Gastroesophageal sphincter (tissue), 4 donors: Measurements from ENCODE around the gene BANP. TPM values are rescaled to one million over a fixed set of nuclear protein-coding genes. Genes with fewer than 3 reads are reported as not detected.
A peak's percentile ranks its signal among the peaks of the same experiment; 100 is the strongest.
"Not testable (repeated sequence)": the region's sequence is repeated elsewhere in the genome, so short reads cannot be mapped to it uniquely, and the experiment has no call there.

Source experiments
- ATAC-seq: fragments of 150-250 bp; one replicate; pipeline ENCODE4 v1.9.1; 2016; ENCODE audit warnings: mild to moderate bottlenecking, moderate library complexity
- H3K27ac ChIP-seq, 4 donors: fragments of 200-600 bp; sonication (generic) in 3 of 4; 1 replicate in 3 of 4; 2 replicates in 1 of 4; pipeline ENCODE4 v1.5.1; 2016 to 2019
- H3K27me3 ChIP-seq: fragments of 200-600 bp; sonication (generic); one replicate; pipeline ENCODE4 v1.5.1; 2019
- H3K36me3 ChIP-seq, 2 donors: fragments of 200-600 bp; sonication (generic); one replicate each; pipeline ENCODE4 v1.5.1; 2019; ENCODE audit warnings: control low read depth in 1 of 2
- H3K4me1 ChIP-seq, 3 donors: fragments of 200-600 bp; sonication (generic); 1 replicate in 2 of 3; 2 replicates in 1 of 3; pipeline ENCODE4 v1.5.1; 2016 to 2019; ENCODE audit warnings: control low read depth in 2 of 3
- H3K4me3 ChIP-seq, 2 donors: fragments of 200-600 bp; sonication (generic); one replicate each; pipeline ENCODE4 v1.5.1; 2019; ENCODE audit warnings: mild to moderate bottlenecking in 1 of 2, moderate library complexity in 1 of 2
- H3K9me3 ChIP-seq, 3 donors: fragments of 200-600 bp; sonication (generic); one replicate each; pipeline ENCODE4 v1.5.1; 2017 to 2019; ENCODE audit warnings: control low read depth in 2 of 3
- EP300 ChIP-seq: sonication (generic); formaldehyde crosslinking; IDR thresholded peaks from one replicate; pipeline ENCODE4 v1.6.1; 2017; ENCODE audit warnings: antibody characterized with exemption, mild to moderate bottlenecking
- POLR2A ChIP-seq, 2 donors: fragments of 450-650 bp; IDR thresholded peaks; one replicate each; pipeline ENCODE4 v1.6.1; 2017; ENCODE audit warnings: antibody characterized with exemption in 2 of 2, mild to moderate bottlenecking in 2 of 2, moderate library complexity in 1 of 2
- POLR2AphosphoS5 ChIP-seq: sonication (generic); formaldehyde crosslinking; IDR thresholded peaks from one replicate; pipeline ENCODE4 v1.6.1; 2017; ENCODE audit warnings: antibody characterized with exemption
- WGBS, 2 donors: methylation state at CpG; one replicate each; pipeline ENCODE4 v1.1.5; 2018; ENCODE audit warnings: low coverage in 1 of 2; 5-methylcytosine and 5-hydroxymethylcytosine counted together
- total RNA-seq, 4 donors: library from RNA; depleted of rRNA; stranded (reverse); fragments of >200 nt; gene quantifications; one replicate each; pipeline ENCODE4 v1.1.0, GENCODE V29; 2016
- TF ChIP-seq, protein P1 (sequence below), 4 experiments: fragments of 200-600 bp in 2 of 4; fragments of 450-650 bp in 2 of 4; sonication (generic) in 1 of 4; IDR thresholded peaks; one replicate each; pipeline ENCODE4 v1.5.1; 2017 to 2019; ENCODE audit warnings: antibody characterized with exemption in 4 of 4, mild to moderate bottlenecking in 2 of 4, moderate library complexity in 2 of 4

BANP gene
- total RNA-seq, 4 donors from 2014 or later = 17.1 to 33.1 (median 24.2) TPM

DNA sequence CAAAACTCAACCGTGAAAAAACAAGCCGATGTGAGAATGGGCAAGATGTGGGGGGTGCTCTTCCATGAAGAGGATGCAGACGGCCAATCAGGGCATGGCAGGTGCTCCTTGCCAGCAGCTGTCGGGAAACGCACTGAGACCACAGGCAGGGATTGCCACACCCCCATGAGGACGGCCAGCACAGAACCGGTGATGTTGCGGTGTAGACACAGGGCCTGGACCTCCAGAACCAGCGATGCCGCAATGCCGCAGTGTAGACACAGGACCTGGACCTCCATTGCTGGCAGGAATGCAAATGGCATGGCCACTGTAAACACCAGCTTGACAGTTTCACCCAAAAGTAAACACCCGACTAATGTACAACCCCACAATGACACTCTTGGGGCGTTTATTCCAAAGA lies 164.9 kb downstream of the BANP start:
- ATAC-seq = no peak
- peaks cover 70% of the 10 kb centered on the region for H3K27me3 ChIP-seq
- no peaks in the 10 kb centered on the region for H3K36me3 ChIP-seq
- H3K4me1 ChIP-seq = peaks cover 0 to 4% (median 0%) of the 10 kb centered on the region in 3 donors
- H3K27ac ChIP-seq = no peak overlapping the region
- no peaks in the 10 kb centered on the region for H3K9me3 ChIP-seq
- TF ChIP-seq POLR2A (IDR thresholded peaks at IDR 0.05) (no peak), EP300 (no peak), POLR2AphosphoS5 (no peak)
- TF ChIP-seq, protein P1, sequence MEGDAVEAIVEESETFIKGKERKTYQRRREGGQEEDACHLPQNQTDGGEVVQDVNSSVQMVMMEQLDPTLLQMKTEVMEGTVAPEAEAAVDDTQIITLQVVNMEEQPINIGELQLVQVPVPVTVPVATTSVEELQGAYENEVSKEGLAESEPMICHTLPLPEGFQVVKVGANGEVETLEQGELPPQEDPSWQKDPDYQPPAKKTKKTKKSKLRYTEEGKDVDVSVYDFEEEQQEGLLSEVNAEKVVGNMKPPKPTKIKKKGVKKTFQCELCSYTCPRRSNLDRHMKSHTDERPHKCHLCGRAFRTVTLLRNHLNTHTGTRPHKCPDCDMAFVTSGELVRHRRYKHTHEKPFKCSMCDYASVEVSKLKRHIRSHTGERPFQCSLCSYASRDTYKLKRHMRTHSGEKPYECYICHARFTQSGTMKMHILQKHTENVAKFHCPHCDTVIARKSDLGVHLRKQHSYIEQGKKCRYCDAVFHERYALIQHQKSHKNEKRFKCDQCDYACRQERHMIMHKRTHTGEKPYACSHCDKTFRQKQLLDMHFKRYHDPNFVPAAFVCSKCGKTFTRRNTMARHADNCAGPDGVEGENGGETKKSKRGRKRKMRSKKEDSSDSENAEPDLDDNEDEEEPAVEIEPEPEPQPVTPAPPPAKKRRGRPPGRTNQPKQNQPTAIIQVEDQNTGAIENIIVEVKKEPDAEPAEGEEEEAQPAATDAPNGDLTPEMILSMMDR (IDR thresholded peaks at IDR 0.05) = no peak
- WGBS, 2 donors = 21 to 64% methylated on average over 2 to 6 of the region's 13 CpGs
- no peak overlapping the region for H3K4me3 ChIP-seq

DNA sequence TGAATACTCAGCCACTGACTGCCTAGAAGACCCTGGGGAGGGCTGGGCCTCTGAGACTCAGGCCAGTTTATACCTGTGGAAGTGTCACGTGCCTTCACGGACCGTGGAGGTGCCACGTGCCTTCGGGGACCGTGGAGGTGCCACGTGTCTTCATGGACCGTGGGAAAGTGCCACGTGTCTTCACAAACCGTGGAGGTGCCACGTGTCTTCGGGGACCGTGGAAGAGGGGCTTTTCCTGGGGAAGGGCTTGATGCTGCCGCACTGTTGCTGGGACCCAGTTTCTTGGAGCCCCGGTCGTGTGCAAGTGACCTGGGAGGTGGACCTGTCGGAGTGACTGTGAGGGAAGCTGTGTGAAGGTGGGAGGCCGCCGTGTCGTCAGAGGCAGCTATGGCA lies 166.2 kb downstream of the BANP start:
- no peak overlapping the region for H3K4me3 ChIP-seq
- 93% methylated on average over 3 of the region's 20 CpGs; no CpG with 5 or more reads in 1 of the 2 donors for WGBS, 2 donors
- no peaks in the 10 kb centered on the region for H3K36me3 ChIP-seq
- no peak overlapping the region for H3K27ac ChIP-seq
- TF ChIP-seq, protein P1 (IDR thresholded peaks at IDR 0.05) = no peak
- no peak for TF ChIP-seq POLR2A (IDR thresholded peaks at IDR 0.05)
- no peak for TF ChIP-seq EP300
- no peak for TF ChIP-seq POLR2AphosphoS5
- peaks cover 64% of the 10 kb centered on the region for H3K27me3 ChIP-seq
- ATAC-seq = no peak
- H3K4me1 ChIP-seq = peaks cover 0 to 4% (median 0%) of the 10 kb centered on the region in 3 donors
- no peaks in the 10 kb centered on the region for H3K9me3 ChIP-seq

DNA sequence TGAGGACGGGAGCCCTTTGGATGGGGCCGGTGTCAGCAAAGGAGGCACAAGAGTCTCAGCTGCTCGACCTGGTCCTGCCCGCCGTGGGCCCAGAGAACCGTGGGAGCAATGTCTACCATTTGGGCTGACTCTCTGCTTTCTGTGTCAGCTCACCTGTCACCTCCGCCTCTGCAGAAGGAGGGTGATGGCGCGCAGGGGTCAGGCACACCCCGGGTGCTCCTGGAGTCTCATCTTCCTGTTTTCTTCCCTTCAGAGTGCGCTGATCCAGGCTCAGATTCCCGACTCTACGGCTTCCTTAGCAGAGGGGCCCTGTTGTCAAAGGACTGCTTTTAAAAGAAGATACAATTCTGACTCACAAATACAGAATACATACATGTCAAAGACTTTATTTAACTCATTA lies 167.1 kb downstream of the BANP start:
- TF ChIP-seq EP300 (no peak), POLR2AphosphoS5 (no peak), POLR2A (IDR thresholded peaks at IDR 0.05) (no peak)
- TF ChIP-seq, protein P1 (IDR thresholded peaks at IDR 0.05) = no peak
- WGBS, 2 donors = 53 to 65% methylated on average over 2 to 4 of the region's 13 CpGs
- peak overlapping the region in 2 of 4 donors; percentile 54 to 67 for H3K27ac ChIP-seq

GRCh38 chr16:88118852-88119741 lies 167.9 kb downstream of the BANP start:
- ATAC-seq = peak; percentile 78
- TF ChIP-seq, protein P1 (IDR thresholded peaks at IDR 0.05) = peak in 2 of 4 experiments; percentile 10 to 28
- peak; percentile 13 for TF ChIP-seq POLR2AphosphoS5
- not testable (repeated sequence) for H3K4me1 ChIP-seq, H3K36me3 ChIP-seq, H3K4me3 ChIP-seq, H3K9me3 ChIP-seq
- Histone ChIP-seq H3K27ac (peak overlapping the region in 3 of 4 donors; percentile 54 to 67 (median 61)), H3K27me3 (peaks cover 52% of the 10 kb centered on the region)
- 33 to 65% methylated on average over 12 to 20 of the region's 28 CpGs for WGBS, 2 donors

More for the DNA sequence above, 167.1 kb downstream of the BANP start:
- Histone ChIP-seq H3K27me3 (peaks cover 60% of the 10 kb centered on the region), H3K4me3 (no peak overlapping the region), H3K9me3 (no peaks in the 10 kb centered on the region), H3K36me3 (no peaks in the 10 kb centered on the region), H3K4me1 (peaks cover 0 to 4% (median 0%) of the 10 kb centered on the region in 3 donors)
- ATAC-seq = no peak

DNA sequence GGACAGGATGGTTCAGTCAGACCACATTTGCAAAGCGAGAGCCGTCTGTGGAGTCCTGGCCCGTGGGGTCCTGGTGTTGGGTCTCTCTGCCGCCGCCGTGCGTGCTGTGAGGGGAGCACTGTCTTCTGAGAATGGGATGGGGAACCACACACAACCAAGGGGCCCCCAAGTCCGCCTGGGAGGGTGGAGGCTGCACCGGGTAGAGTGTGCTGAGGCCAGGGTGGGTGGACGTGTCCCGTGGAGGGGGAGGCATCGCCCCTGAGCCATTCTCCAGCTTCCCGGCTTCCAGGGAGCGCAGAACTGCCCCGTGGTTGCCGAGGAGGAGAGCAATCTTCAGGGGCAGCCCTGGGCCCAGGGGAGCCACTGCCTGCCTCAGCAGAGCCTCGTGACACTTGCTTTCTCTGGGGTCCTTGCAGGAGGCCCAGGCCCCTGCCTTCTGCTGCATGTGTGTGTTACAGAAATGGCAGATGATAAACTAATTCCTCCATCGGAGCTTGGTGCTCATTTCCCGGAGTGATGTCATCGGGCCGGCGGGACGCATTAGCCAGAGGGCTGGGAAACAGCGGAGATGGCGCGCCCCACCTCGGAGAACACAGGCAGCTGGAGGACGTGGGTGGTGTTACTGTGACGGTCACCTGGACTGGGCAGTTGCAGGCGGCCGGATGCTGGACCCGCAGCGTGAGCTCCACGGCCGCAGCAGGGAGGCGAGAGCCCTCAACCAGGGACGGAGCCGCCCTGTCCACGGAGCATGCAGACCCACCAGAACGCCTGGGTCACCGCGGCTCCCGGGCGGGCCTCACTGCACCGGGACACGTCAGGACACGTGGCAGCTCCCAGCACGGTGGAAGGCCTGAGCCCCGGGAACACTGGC lies 168.9 kb downstream of the BANP start:
- not testable (repeated sequence) for H3K4me3 ChIP-seq, H3K4me1 ChIP-seq, H3K9me3 ChIP-seq, ATAC-seq, H3K36me3 ChIP-seq
- 76% methylated on average over 16 of the region's 49 CpGs; no CpG with 5 or more reads in 1 of the 2 donors for WGBS, 2 donors
- Histone ChIP-seq H3K27me3 (peaks cover 43% of the 10 kb centered on the region), H3K27ac (peak overlapping the region in 2 of 4 donors; percentile 54 to 67)
